ENCODE results near the gene MAN2B1.
"Not testable (repeated sequence)": the region's sequence is repeated elsewhere in the genome, so short reads cannot be mapped to it uniquely, and the experiment has no call there.

MAN2B1 gene

GRCh38 chr19:12666265-12667048 is at the start of gene MAN2B1, which contains the start of gene WDR83:
MAN2B1 (minus strand) TSS chr19:12666742; CDS start chr19:12666701, 41 bp downstream.
WDR83 (plus strand) TSS chr19:12666807; CDS start chr19:12669791, 2,984 bp downstream.
- peak; percentile 81 for DNase-seq

- DNase-seq: no peak
These were observed 49.4 kb upstream of the MAN2B1 start for GRCh38 chr19:12715929-12716328.

GRCh38 chr19:12715102-12715501 is 48.6 kb upstream of the MAN2B1 start:
- DNase-seq: no peak

GRCh38 chr19:12713304-12713703 is 46.8 kb upstream of the MAN2B1 start:
- DNase-seq: not testable (repeated sequence)

GRCh38 chr19:12712077-12712476 is 45.5 kb upstream of the MAN2B1 start:
- peak; percentile 22 for DNase-seq

- DNase-seq: no peak
These were observed 44.6 kb upstream of the MAN2B1 start for GRCh38 chr19:12711187-12711586.

GRCh38 chr19:12708641-12709040 is 42.1 kb upstream of the MAN2B1 start:
- DNase-seq: no peak

- no peak for DNase-seq
These were observed 39.8 kb upstream of the MAN2B1 start for GRCh38 chr19:12706332-12706718.

- no peak for DNase-seq
These were observed 39.3 kb upstream of the MAN2B1 start for GRCh38 chr19:12705654-12706331.

GRCh38 chr19:12705169-12705568 is 38.6 kb upstream of the MAN2B1 start:
- no peak for DNase-seq

GRCh38 chr19:12703046-12703445 is 36.5 kb upstream of the MAN2B1 start:
- peak; percentile 11 for DNase-seq

- no peak for DNase-seq
These were observed 35.2 kb upstream of the MAN2B1 start for GRCh38 chr19:12701596-12702282.

- DNase-seq: no peak
These were observed 31.6 kb upstream of the MAN2B1 start for GRCh38 chr19:12698138-12698537.

- DNase-seq: not testable (repeated sequence)
These were observed 30.9 kb upstream of the MAN2B1 start for GRCh38 chr19:12697425-12697824.

GRCh38 chr19:12696366-12697335 is 30.1 kb upstream of the MAN2B1 start, which contains the start of gene FBXW9:
FBXW9 (minus strand) TSS chr19:12696631; CDS start chr19:12696581, 50 bp downstream.
- DNase-seq: peak; percentile 97

GRCh38 chr19:12695997-12696365 is 29.4 kb upstream of the MAN2B1 start:
- DNase-seq: no peak

- DNase-seq: no peak
These were observed 29.0 kb upstream of the MAN2B1 start for GRCh38 chr19:12695514-12695913.

GRCh38 chr19:12695096-12695495 is 28.6 kb upstream of the MAN2B1 start:
- DNase-seq: no peak

GRCh38 chr19:12694641-12695040 is 28.1 kb upstream of the MAN2B1 start:
- no peak for DNase-seq

GRCh38 chr19:12692960-12693359 is 26.4 kb upstream of the MAN2B1 start:
- DNase-seq: no peak

GRCh38 chr19:12689581-12690216 is 23.2 kb upstream of the MAN2B1 start:
- DNase-seq: no peak

GRCh38 chr19:12689012-12689411 is 22.5 kb upstream of the MAN2B1 start:
- no peak for DNase-seq
